ENCODE results near the gene THG1L.

The THG1L gene

DNA sequence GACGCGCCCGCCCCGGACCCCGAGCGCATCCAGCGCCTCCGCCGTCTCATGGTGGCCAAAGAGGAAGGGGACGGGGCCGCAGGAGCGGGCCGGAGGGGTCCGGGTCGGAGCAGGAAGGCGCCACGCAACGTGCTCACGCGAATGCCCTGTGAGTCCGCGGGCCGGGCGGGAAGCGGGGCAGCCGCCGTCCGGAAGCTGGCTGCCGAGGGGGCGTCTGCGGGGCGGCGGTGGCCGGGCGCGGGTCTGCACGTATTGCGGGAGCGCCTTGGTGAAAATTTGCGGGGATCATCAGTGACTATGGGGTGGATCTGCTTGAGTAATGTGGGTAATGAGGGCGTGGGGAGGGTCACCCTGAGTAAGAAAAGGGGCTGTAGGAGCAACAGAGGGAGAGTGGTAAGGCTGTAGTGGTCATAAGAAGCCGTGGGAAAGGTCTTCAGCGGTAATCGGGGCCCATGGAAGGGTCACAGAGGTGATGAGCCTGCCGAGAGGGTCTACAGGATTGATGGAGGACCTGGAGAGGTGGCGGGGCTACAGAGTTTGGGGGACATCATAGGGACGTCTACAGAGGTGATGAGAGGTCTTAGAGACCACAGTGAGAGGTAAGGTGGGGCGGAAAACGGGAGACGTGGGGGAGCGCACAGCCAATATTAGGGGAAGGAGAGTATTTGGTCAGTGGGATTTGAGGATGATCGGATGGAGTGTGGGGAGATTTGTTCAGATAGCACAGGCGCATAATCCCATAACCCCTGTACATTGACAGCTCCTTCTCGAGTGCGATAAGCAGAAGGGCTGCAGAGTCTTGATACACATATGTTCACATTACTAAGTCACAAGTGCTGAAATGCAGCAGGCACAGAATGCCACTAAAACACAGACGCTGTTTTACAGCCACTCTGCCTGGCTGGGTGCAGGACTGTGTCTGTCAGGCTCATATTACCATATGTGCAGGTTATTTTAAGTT is 13.1 kb downstream of the THG1L start:
- H2AFZ ChIP-seq (ENCODE audit: low read length): no peak overlapping the region
- H4K20me1 ChIP-seq (ENCODE audit: insufficient read depth, low read length): no peaks in the 10 kb centered on the region
- no peaks in the 10 kb centered on the region for H3K9me3 ChIP-seq (ENCODE audit: low read length)
- H3K9me2 ChIP-seq (ENCODE audit: low read depth, low read length): no peaks in the 10 kb centered on the region
- no peaks in the 10 kb centered on the region for H3K79me2 ChIP-seq (ENCODE audit: insufficient read depth, low read length)
- peaks cover 30% of the 10 kb centered on the region for H3K4me1 ChIP-seq (ENCODE audit: insufficient read depth, low read length, severe bottlenecking)
- H3K4me2 ChIP-seq (ENCODE audit: low read length): peak overlapping the region; percentile 94
- H3K27ac ChIP-seq (ENCODE audit: low read depth, low read length, poor library complexity, severe bottlenecking): no peak overlapping the region
- peak overlapping the region; percentile 92 for H3K9ac ChIP-seq (ENCODE audit: low read length)
- peak overlapping the region; percentile 96 for H3K4me3 ChIP-seq (ENCODE audit: low read depth, low read length, poor library complexity, severe bottlenecking)
- H3K36me3 ChIP-seq (ENCODE audit: insufficient read depth, low read length): peaks cover 6% of the 10 kb centered on the region
- H3F3A ChIP-seq (ENCODE audit: insufficient read depth, low read length): no peaks in the 10 kb centered on the region
- TF ChIP-seq, protein P1, sequence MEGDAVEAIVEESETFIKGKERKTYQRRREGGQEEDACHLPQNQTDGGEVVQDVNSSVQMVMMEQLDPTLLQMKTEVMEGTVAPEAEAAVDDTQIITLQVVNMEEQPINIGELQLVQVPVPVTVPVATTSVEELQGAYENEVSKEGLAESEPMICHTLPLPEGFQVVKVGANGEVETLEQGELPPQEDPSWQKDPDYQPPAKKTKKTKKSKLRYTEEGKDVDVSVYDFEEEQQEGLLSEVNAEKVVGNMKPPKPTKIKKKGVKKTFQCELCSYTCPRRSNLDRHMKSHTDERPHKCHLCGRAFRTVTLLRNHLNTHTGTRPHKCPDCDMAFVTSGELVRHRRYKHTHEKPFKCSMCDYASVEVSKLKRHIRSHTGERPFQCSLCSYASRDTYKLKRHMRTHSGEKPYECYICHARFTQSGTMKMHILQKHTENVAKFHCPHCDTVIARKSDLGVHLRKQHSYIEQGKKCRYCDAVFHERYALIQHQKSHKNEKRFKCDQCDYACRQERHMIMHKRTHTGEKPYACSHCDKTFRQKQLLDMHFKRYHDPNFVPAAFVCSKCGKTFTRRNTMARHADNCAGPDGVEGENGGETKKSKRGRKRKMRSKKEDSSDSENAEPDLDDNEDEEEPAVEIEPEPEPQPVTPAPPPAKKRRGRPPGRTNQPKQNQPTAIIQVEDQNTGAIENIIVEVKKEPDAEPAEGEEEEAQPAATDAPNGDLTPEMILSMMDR (IDR thresholded peaks at IDR 0.05; ENCODE audit: low read length): no peak
- no peak for TF ChIP-seq EZH2 (IDR thresholded peaks at IDR 0.05; ENCODE audit: borderline replicate concordance, low read length)
- H3K27me3 ChIP-seq (ENCODE audit: insufficient read depth, low read length): no peaks in the 10 kb centered on the region

DNA sequence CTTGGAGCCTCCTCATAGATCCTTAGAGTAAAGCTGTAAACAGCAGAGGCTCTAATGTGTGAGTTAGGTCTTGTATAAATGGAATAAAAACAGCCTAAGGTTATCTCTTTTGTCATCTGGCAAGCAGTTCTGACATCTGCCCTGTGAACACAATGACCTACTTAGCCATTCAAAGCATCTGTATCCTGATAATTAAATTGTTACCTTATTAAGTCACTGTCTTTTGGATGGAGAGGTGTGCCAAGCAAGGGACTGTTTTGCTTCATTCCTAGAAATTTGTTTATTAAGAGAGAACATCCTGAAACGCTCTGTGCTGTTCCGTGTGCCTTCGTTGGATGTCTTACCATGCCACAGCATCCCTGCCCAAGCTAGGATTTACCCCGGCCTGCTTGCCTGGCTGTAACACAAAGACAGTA is 13.8 kb downstream of the THG1L start:
- H3K9me2 ChIP-seq (ENCODE audit: low read depth, low read length): no peaks in the 10 kb centered on the region
- H3K27me3 ChIP-seq (ENCODE audit: insufficient read depth, low read length): no peaks in the 10 kb centered on the region
- no peaks in the 10 kb centered on the region for H3F3A ChIP-seq (ENCODE audit: insufficient read depth, low read length)
- H3K4me2 ChIP-seq (ENCODE audit: low read length): peak overlapping the region; percentile 94
- no peak overlapping the region for H2AFZ ChIP-seq (ENCODE audit: low read length)
- H3K4me1 ChIP-seq (ENCODE audit: insufficient read depth, low read length, severe bottlenecking): peaks cover 30% of the 10 kb centered on the region
- TF ChIP-seq, protein P1 (IDR thresholded peaks at IDR 0.05; ENCODE audit: low read length): no peak
- no peak for TF ChIP-seq EZH2 (IDR thresholded peaks at IDR 0.05; ENCODE audit: borderline replicate concordance, low read length)
- no peaks in the 10 kb centered on the region for H3K79me2 ChIP-seq (ENCODE audit: insufficient read depth, low read length)
- no peak overlapping the region for H3K27ac ChIP-seq (ENCODE audit: low read depth, low read length, poor library complexity, severe bottlenecking)
- no peaks in the 10 kb centered on the region for H3K9me3 ChIP-seq (ENCODE audit: low read length)
- H3K4me3 ChIP-seq (ENCODE audit: low read depth, low read length, poor library complexity, severe bottlenecking): peak overlapping the region; percentile 96
- H4K20me1 ChIP-seq (ENCODE audit: insufficient read depth, low read length): no peaks in the 10 kb centered on the region
- H3K36me3 ChIP-seq (ENCODE audit: insufficient read depth, low read length): no peaks in the 10 kb centered on the region
- H3K9ac ChIP-seq (ENCODE audit: low read length): peak overlapping the region; percentile 92

DNA sequence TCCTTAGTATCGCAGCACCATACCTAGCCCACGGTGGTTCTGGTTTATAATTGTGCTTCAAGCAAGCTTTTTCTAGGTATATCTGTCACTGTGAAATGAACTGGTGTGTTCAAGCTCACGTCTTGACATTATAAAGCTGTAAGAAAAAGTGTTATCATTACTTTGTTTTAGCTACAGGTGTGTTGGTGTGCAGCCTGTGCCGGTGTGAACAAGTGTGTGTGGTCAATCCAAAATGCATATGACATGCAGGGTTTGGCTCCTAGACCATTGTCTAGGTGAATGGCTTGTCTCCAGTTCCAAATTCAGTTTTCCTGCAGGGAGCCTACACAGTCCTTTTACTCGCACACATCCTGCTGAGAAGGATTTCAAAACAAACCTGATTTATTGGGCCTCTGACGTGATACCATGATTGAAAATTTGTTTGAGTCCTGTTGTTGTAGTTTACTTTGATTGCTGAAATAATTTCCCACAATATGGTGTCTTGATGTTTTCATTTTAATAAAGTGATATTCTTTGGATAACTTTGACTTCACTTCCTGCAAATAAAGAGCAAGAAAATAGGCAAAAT is 16.0 kb downstream of the THG1L start:
- Histone ChIP-seq H2AFZ (ENCODE audit: low read length) (no peak overlapping the region), H3K4me2 (ENCODE audit: low read length) (no peak overlapping the region), H3K4me1 (ENCODE audit: insufficient read depth, low read length, severe bottlenecking) (peaks cover 30% of the 10 kb centered on the region), H3K9me2 (ENCODE audit: low read depth, low read length) (no peaks in the 10 kb centered on the region), H3K9ac (ENCODE audit: low read length) (no peak overlapping the region), H3K36me3 (ENCODE audit: insufficient read depth, low read length) (peaks cover 9% of the 10 kb centered on the region; the same call in 1 of the 2 replicates), H3K4me3 (ENCODE audit: low read depth, low read length, poor library complexity, severe bottlenecking) (no peak overlapping the region), H3K27ac (ENCODE audit: low read depth, low read length, poor library complexity, severe bottlenecking) (no peak overlapping the region), H3K9me3 (ENCODE audit: low read length) (no peaks in the 10 kb centered on the region), H3K79me2 (ENCODE audit: insufficient read depth, low read length) (no peaks in the 10 kb centered on the region), H3F3A (ENCODE audit: insufficient read depth, low read length) (no peaks in the 10 kb centered on the region), H4K20me1 (ENCODE audit: insufficient read depth, low read length) (no peaks in the 10 kb centered on the region), H3K27me3 (ENCODE audit: insufficient read depth, low read length) (no peaks in the 10 kb centered on the region)
- no peak for TF ChIP-seq EZH2 (IDR thresholded peaks at IDR 0.05; ENCODE audit: borderline replicate concordance, low read length)
- TF ChIP-seq, protein P1 (IDR thresholded peaks at IDR 0.05; ENCODE audit: low read length): no peak
